Smooth muscle cell of the brain vasculature (primary cell): ENCODE data around the gene MT1B.
"Not testable (repeated sequence)": the region's sequence is repeated elsewhere in the genome, so short reads cannot be mapped to it uniquely, and the experiment has no call there.

Source experiments
- DNase-seq: peaks from one replicate; pipeline ENCODE4 v3.0.0-alpha.2; 2012; ENCODE audit warnings: low read depth, low spot score

The MT1B gene

GRCh38 chr16:56620339-56620897 is 31.3 kb upstream of the MT1B start:
- no peak for DNase-seq

- DNase-seq: not testable (repeated sequence)
These were observed 29.8 kb upstream of the MT1B start for GRCh38 chr16:56621665-56622445.

GRCh38 chr16:56623184-56623583 is 28.5 kb upstream of the MT1B start:
- DNase-seq: not testable (repeated sequence)

GRCh38 chr16:56623637-56624036 is 28.0 kb upstream of the MT1B start:
- DNase-seq: no peak

- no peak for DNase-seq
These were observed 26.3 kb upstream of the MT1B start, which contains the start of gene MT1E for GRCh38 chr16:56625140-56625942. Gene MT1E (plus strand): TSS chr16:56625781. CDS start chr16:56625852, 71 bp downstream.

GRCh38 chr16:56625943-56626654 is 25.6 kb upstream of the MT1B start:
- no peak for DNase-seq

GRCh38 chr16:56626685-56627084 is 25.0 kb upstream of the MT1B start:
- DNase-seq: no peak

GRCh38 chr16:56628486-56629350 is 23.0 kb upstream of the MT1B start:
- DNase-seq: no peak

- no peak for DNase-seq
These were observed 22.2 kb upstream of the MT1B start for GRCh38 chr16:56629531-56629930.

GRCh38 chr16:56630134-56630533 is 21.6 kb upstream of the MT1B start:
- DNase-seq: no peak

- no peak for DNase-seq
These were observed 20.5 kb upstream of the MT1B start for GRCh38 chr16:56631197-56631596.

GRCh38 chr16:56631832-56632155 is 19.9 kb upstream of the MT1B start:
- DNase-seq: no peak

- no peak for DNase-seq
These were observed 19.4 kb upstream of the MT1B start, which contains the start of gene MT1M for GRCh38 chr16:56632156-56632847. Gene MT1M (plus strand): TSS chr16:56632659. CDS start chr16:56632732, 73 bp downstream.

GRCh38 chr16:56632848-56633365 is 18.8 kb upstream of the MT1B start:
- DNase-seq: no peak

- no peak for DNase-seq
These were observed 18.2 kb upstream of the MT1B start for GRCh38 chr16:56633535-56633934.

- DNase-seq: no peak
These were observed 16.8 kb upstream of the MT1B start for GRCh38 chr16:56634715-56635440.

- DNase-seq: no peak
These were observed 16.2 kb upstream of the MT1B start for GRCh38 chr16:56635441-56635967.

- no peak for DNase-seq
These were observed 14.9 kb upstream of the MT1B start for GRCh38 chr16:56636616-56637413.
